HepG2 (cell line): ENCODE data around the gene L3MBTL4. TPM values are rescaled to one million over a fixed set of nuclear protein-coding genes. Genes with fewer than 3 reads are reported as not detected.

ENCODE experiments used
- ATAC-seq: fragments of 200-7000 bp; cut with Tn5 transposase; 3 replicates; pipeline ENCODE4 v1.9.1; 2020; ENCODE audit warnings: mild to moderate bottlenecking, moderate library complexity
- BruUV-seq: library from RNA; stranded (reverse); fragments of 400-500 nt; replicated peaks from 2 replicates; lab custom pipeline; 2021; lab: Mats Ljungman, UMichigan
- CTCF ChIA-PET: fragments of 300-600 bp; formaldehyde crosslinking; extraction: SDS; loops from one replicate; lab custom pipeline; 2021; ENCODE audit warnings: low total read pairs, inconsistent platforms, low intra/inter-chr PET ratio; lab: Yijun Ruan, JAX
- POLR2A ChIA-PET: fragments of 350-600 bp; sonication (Branson Sonifier 250); formaldehyde crosslinking; loops from one replicate; lab custom pipeline; 2020; ENCODE audit warnings: antibody characterized with exemption, inconsistent platforms; lab: Yijun Ruan, JAX
- DNase-seq: peaks from one replicate; pipeline ENCODE4 v3.0.0-alpha.2; 2015; ENCODE audit warnings: low spot score
- FAIRE-seq: peaks from 3 replicates; lab custom pipeline; 2011; peaks lifted over from hg19 to GRCh38; lab: Jason Lieb, UNC
- H2AFZ ChIP-seq: one replicate; pipeline ENCODE4 v1.6.1; 2011; ENCODE audit warnings: low read length, inconsistent platforms
- H3K27ac ChIP-seq: fragments of 300-600 bp; 3 replicates; pipeline ENCODE4 v1.8.0; 2011; ENCODE audit warnings: mixed run types, mild to moderate bottlenecking, mixed read lengths, low read length, inconsistent platforms; ENCODE audit not compliant: insufficient read depth; ENCODE audit errors: extremely low read length
- H3K27me3 ChIP-seq, 2 experiments: fragments of 200-600 bp in 1 of 2; 2 replicates in 1 of 2; 3 replicates in 1 of 2; pipeline versions ENCODE4 v1.6.0 to v1.8.0; 2011; ENCODE audit warnings: low read length in 2 of 2, mild to moderate bottlenecking in 2 of 2, moderate library complexity in 2 of 2, inconsistent platforms in 1 of 2; ENCODE audit not compliant: insufficient read depth in 2 of 2, control insufficient read depth in 1 of 2
- H3K36me3 ChIP-seq, 2 experiments: fragments of 200-600 bp in 1 of 2; replicated peaks in 1 of 2; 2 replicates in 1 of 2; 3 replicates in 1 of 2; pipeline versions ENCODE4 v1.5.1 to v1.8.0; 2011; ENCODE audit warnings: low read length in 2 of 2, inconsistent platforms in 1 of 2; ENCODE audit not compliant: insufficient read depth in 2 of 2, control insufficient read depth in 1 of 2
- H3K4me1 ChIP-seq: 2 replicates; pipeline ENCODE4 v1.5.1; 2012; ENCODE audit warnings: low read length, inconsistent platforms; ENCODE audit not compliant: insufficient read depth
- H3K4me2 ChIP-seq: 2 replicates; pipeline ENCODE4 v1.6.0; 2011; ENCODE audit warnings: low read depth, low read length, inconsistent platforms
- H3K4me3 ChIP-seq, 3 experiments: fragments of 200-600 bp in 1 of 3; sonication (generic), shearing (Covaris generic) in 1 of 3; replicated peaks in 1 of 3; 2 replicates each; pipeline ENCODE4 v1.5.1; 2011 to 2016; ENCODE audit warnings: low read length in 3 of 3, inconsistent platforms in 2 of 3, low read depth in 2 of 3, mild to moderate bottlenecking in 2 of 3, control low read depth in 1 of 3, mixed read lengths in 1 of 3; ENCODE audit not compliant: insufficient read depth in 1 of 3
- H3K79me2 ChIP-seq: one replicate; pipeline ENCODE4 v1.6.1; 2011; ENCODE audit warnings: low read length, inconsistent platforms; ENCODE audit not compliant: insufficient read depth
- H3K9ac ChIP-seq: 2 replicates; pipeline ENCODE4 v1.6.0; 2011; ENCODE audit warnings: mild to moderate bottlenecking, low read depth, low read length, inconsistent platforms; ENCODE audit not compliant: insufficient read depth
- H3K9me3 ChIP-seq: 2 replicates; pipeline ENCODE4 v1.5.1; 2012; ENCODE audit warnings: mild to moderate bottlenecking, low read length
- H4K20me1 ChIP-seq: 2 replicates; pipeline ENCODE4 v1.6.0; 2011; ENCODE audit warnings: inconsistent platforms, mild to moderate bottlenecking, low read length, moderate library complexity; ENCODE audit not compliant: insufficient read depth
- JUNB ChIP-seq: sonication (generic); formaldehyde crosslinking; IDR thresholded peaks from 2 replicates; pipeline ENCODE4 v1.8.0; 2022; ENCODE audit warnings: missing genetic modification reagents, mild to moderate bottlenecking, borderline replicate concordance
- MAFK ChIP-seq, 2 experiments: IDR thresholded peaks in 1 of 2; conservative IDR thresholded peaks in 1 of 2; 2 replicates each; pipeline ENCODE4 v1.6.1; 2011; ENCODE audit warnings: improper control_type of control experiment in 2 of 2, low read length in 2 of 2
- TBX3 ChIP-seq: fragments of 450-650 bp; IDR thresholded peaks from 2 replicates; pipeline ENCODE4 v1.6.1; 2017; ENCODE audit warnings: antibody characterized with exemption, mild to moderate bottlenecking, inconsistent platforms, borderline replicate concordance
- ZMYM2 ChIP-seq: sonication (generic); formaldehyde crosslinking; IDR thresholded peaks from 2 replicates; pipeline ENCODE4 v1.8.0; 2022; ENCODE audit warnings: mild to moderate bottlenecking, missing genetic modification reagents
- ZNF33A ChIP-seq: sonication (generic); formaldehyde crosslinking; IDR thresholded peaks from 2 replicates; pipeline ENCODE4 v1.5.1; 2020; ENCODE audit warnings: missing genetic modification reagents, mild to moderate bottlenecking, moderate library complexity, borderline replicate concordance
- ZNF572 ChIP-seq: sonication (generic); formaldehyde crosslinking; IDR thresholded peaks from 2 replicates; pipeline ENCODE4 v1.5.1; 2020; ENCODE audit warnings: mild to moderate bottlenecking, missing genetic modification reagents
- ZNF782 ChIP-seq: sonication (generic); formaldehyde crosslinking; IDR thresholded peaks from 2 replicates; pipeline ENCODE4 v1.4.0; 2020; ENCODE audit warnings: missing genetic modification reagents, mild to moderate bottlenecking, borderline replicate concordance
- ZNF878 ChIP-seq: sonication (generic); formaldehyde crosslinking; IDR thresholded peaks from 2 replicates; pipeline ENCODE4 v1.8.1; 2023; ENCODE audit warnings: mild to moderate bottlenecking, missing genetic modification reagents, moderate library complexity
- WGBS: methylation state at CpG from one replicate; pipeline ENCODE4 v1.1.6; 2017; ENCODE audit warnings: low lambda C conversion rate; 5-methylcytosine and 5-hydroxymethylcytosine counted together
- in situ Hi-C: cut with HindIII; loops from 2 replicates; pipeline ENCODE4 v1.10.0; 2017; ENCODE audit warnings: low pct_unique_long_range_greater_than_20kb; ENCODE audit not compliant: extremely low pct_ligation_motif_present
- intact Hi-C: fragments of 100-400 bp; cut with micrococcal nuclease; formaldehyde crosslinking; loops from one replicate; pipeline ENCODE4 v1.10.0; 2022; ENCODE audit not compliant: unreplicated experiment
- polyA plus RNA-seq, 8 experiments: library from polyadenylated mRNA; depleted of rRNA in 3 of 8; stranded (reverse) in 7 of 8; unstranded in 1 of 8; fragments of >200 nt; fragmentation: Illumina TruSeq in 4 of 8; extraction: Trizol in 4 of 8; gene quantifications; 2 replicates each; pipeline versions ENCODE4 v1.2.1 to v1.2.3, GENCODE V29; 2011 to 2016; ENCODE audit warnings: low read depth in 4 of 8, missing spikeins in 1 of 8, mixed read lengths in 1 of 8; ENCODE audit not compliant: insufficient read depth in 1 of 8
- total RNA-seq, 5 experiments: library from RNA; depleted of rRNA; stranded (reverse); fragments of >200 nt; fragmentation: Illumina TruSeq; extraction: Trizol; gene quantifications; 2 replicates each; pipeline ENCODE4 v1.2.3, GENCODE V29; 2016; ENCODE audit warnings: low read depth in 1 of 5
- TF ChIP-seq, protein P1 (sequence below): sonication (generic); formaldehyde crosslinking; IDR thresholded peaks from 2 replicates; pipeline ENCODE4 v1.5.0; 2020; ENCODE audit warnings: missing genetic modification reagents
- TF ChIP-seq, protein P2 (sequence below): fragments of 450-650 bp; IDR thresholded peaks from 2 replicates; pipeline ENCODE4 v1.6.1; 2017

Gene L3MBTL4
- total and polyA plus RNA-seq, 2 of the 13 experiments (the other 11 are each of a cell fraction or from before 2014, with no cell fraction given), result 10.8 to 13.3 TPM

DNA sequence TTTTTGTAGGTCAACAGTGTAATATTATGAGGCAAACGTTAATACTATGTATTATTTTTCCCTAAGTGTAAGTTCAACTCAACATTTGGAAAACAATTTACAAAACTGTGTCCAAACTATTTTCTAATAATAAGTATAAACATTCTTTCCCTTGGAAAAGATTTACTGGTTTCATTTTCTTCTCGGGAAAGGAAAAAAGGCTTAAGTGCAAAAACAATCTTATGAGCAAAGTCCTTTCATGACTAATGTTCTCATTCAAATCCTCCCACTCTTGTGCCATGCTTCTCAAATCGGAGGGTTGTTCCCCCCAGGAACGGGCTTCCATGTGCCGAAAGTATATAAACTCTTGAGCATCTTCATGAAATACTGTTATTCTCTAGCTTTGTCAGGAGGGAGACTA lies 19.8 kb upstream of the L3MBTL4 start (continued):
- TF ChIP-seq ZMYM2 (CRISPR knock-in tag), result no peak

DNA sequence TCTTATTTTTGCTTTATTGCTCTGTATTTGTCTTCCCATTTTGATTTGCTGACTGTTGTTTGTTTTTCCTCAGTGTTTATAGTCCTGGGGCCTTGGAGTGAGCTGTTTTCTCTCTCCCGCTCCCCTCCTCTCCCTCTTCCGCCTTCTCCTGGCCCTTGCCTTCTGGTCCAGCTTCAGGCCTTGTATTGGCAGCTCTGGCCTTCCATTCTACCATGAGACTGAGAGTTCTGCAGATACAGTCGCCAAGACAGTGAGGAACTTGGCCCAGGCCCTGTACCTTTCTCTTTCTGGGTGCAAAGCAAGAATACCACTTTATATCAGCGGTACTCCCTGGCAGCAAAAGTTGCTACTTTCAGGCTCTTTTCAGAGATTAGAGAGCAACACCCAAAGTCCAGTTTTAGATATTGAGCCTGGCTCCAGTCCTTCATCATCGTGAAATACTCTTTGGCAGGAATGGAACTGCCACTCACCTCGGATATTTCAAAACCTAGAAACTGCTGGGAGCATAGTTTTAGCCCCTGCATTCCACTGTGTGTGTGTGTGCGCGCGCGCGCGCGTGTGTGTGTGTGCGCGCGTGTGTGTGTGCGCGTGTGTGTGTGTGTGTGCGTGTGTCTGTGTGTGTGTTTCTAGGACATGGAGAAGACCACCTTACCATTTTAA lies 17.1 kb upstream of the L3MBTL4 start:
- Histone ChIP-seq H4K20me1 (no peaks in the 10 kb centered on the region), H2AFZ (no peak overlapping the region), H3K9ac (no peak overlapping the region), H3K27ac (no peak overlapping the region), H3K4me2 (0 out of 2 replicates have a peak overlapping the region, but pooled peaks have one; percentile 15), H3K4me1 (peaks cover 26% of the 10 kb centered on the region), H3K79me2 (no peaks in the 10 kb centered on the region), H3K27me3 (no peaks in the 10 kb centered on the region; a peak in 1 of 5 replicates), H3K4me3 (no peak overlapping the region), H3K36me3 (no peaks in the 10 kb centered on the region), H3K9me3 (no peaks in the 10 kb centered on the region)
- no peak for DNase-seq
- ChIA-PET POLR2A (no interaction called here), CTCF (no interaction called here)
- 65% methylated on average over 19 of the region's 19 CpGs for WGBS
- TF ChIP-seq ZNF782 (CRISPR knock-in tag) (no peak), MAFK (conservative IDR thresholded peaks at IDR 0.05 in 1 of 2, IDR thresholded peaks at IDR 0.05 in 1 of 2; ENCODE audit: low read length in 2 of 2) (peak; percentile 40; a peak in 1 of 4 replicates)
- intact Hi-C loops, result no loop called here
- in situ Hi-C loops, result no loop called here
- no TSS peak for BruUV-seq
- peak; percentile 43; the same call in 2 of the 3 replicates for ATAC-seq
- FAIRE-seq, result no peak

DNA sequence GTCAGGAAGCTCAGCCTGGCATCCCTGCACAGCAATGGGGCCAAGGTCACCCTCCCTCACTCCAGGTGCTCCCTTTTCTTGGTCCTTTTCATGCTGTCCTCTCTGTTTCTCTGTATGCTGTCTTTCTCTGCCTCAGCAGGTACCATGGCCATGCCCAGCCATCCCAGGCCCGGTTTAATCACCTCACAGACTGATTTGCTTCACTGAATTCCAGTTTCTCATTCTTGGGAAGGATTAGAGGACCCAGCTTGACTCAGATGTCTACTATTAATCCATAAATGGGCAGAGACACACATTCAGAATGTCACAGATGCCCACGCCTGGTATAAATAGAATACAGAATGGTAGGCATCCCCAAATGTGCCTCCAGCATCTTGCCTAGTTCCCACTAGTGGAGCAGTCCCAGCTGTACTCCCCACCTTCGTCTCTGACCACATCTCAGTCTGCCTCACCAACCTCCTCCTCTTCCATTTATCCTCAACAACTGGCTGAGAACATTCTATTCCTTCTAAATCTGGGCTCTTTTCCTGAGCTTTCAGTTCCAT lies 14.2 kb upstream of the L3MBTL4 start:
- in situ Hi-C loops, result no loop called here
- WGBS, result 15% methylated on average over 3 of the region's 3 CpGs
- BruUV-seq, result no TSS peak
- no peak for TF ChIP-seq JUNB (CRISPR knock-in tag)
- TF ChIP-seq, protein P1, sequence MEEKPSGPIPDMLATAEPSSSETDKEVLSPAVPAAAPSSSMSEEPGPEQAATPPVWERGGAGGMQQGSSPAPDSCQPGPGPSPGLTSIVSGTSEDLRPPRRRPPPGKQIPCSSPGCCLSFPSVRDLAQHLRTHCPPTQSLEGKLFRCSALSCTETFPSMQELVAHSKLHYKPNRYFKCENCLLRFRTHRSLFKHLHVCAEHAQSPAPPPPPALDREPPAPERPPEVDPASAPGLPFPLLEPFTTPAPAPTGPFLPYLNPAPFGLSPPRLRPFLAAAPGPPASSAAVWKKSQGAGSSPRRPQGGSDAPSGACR (CRISPR knock-in tag), result no peak
- no peak for TF ChIP-seq ZNF878
- no peak for TF ChIP-seq TBX3
- TF ChIP-seq ZNF33A (CRISPR knock-in tag), result no peak
- TF ChIP-seq ZNF572 (CRISPR knock-in tag), result no peak
- TF ChIP-seq, protein P2, sequence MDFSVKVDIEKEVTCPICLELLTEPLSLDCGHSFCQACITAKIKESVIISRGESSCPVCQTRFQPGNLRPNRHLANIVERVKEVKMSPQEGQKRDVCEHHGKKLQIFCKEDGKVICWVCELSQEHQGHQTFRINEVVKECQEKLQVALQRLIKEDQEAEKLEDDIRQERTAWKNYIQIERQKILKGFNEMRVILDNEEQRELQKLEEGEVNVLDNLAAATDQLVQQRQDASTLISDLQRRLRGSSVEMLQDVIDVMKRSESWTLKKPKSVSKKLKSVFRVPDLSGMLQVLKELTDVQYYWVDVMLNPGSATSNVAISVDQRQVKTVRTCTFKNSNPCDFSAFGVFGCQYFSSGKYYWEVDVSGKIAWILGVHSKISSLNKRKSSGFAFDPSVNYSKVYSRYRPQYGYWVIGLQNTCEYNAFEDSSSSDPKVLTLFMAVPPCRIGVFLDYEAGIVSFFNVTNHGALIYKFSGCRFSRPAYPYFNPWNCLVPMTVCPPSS, result no peak

More for the DNA sequence above, 14.2 kb upstream of the L3MBTL4 start:
- Histone ChIP-seq H3K9ac (no peak overlapping the region), H3K79me2 (no peaks in the 10 kb centered on the region), H2AFZ (no peak overlapping the region), H3K9me3 (no peaks in the 10 kb centered on the region), H4K20me1 (no peaks in the 10 kb centered on the region), H3K4me2 (no peak overlapping the region), H3K27me3 (no peaks in the 10 kb centered on the region; a peak in 1 of 5 replicates), H3K4me3 (no peak overlapping the region), H3K27ac (no peak overlapping the region), H3K4me1 (peaks cover 26% of the 10 kb centered on the region), H3K36me3 (no peaks in the 10 kb centered on the region)
- ATAC-seq (no peak), FAIRE-seq (no peak), DNase-seq (no peak)
- POLR2A ChIA-PET, result no interaction called here
- CTCF ChIA-PET, result no interaction called here
- intact Hi-C loops, result no loop called here
